ENCODE measurements around the gene AMN. TPM values are rescaled to one million over a fixed set of nuclear protein-coding genes. Genes with fewer than 3 reads are reported as not detected.
"Not testable (repeated sequence)": the region's sequence is repeated elsewhere in the genome, so short reads cannot be mapped to it uniquely, and the experiment has no call there.

The AMN gene
- total RNA-seq, 2 donors from 2014 or later = 6.0 TPM; not detected in 1

GRCh38 chr14:102891556-102891955, 30.9 kb upstream of the AMN start:
- no peak overlapping the region for H3K4me3 ChIP-seq
- H3K36me3 ChIP-seq (replicated peaks in 1 of 2; ENCODE audit: insufficient read depth in 1 of 2, low read depth in 2 of 2) = no peaks in the 10 kb centered on the region
- intact Hi-C loops (cut with DNase I) = no loop called here
- H3K27ac ChIP-seq = no peak overlapping the region
- H3K4me1 ChIP-seq = no peaks in the 10 kb centered on the region
- no peak for DNase-seq
- no peaks in the 10 kb centered on the region for H3K9me3 ChIP-seq
- no peak for ATAC-seq
- H3K27me3 ChIP-seq = no peaks in the 10 kb centered on the region
- TF ChIP-seq POLR2A (IDR thresholded peaks at IDR 0.05) = no peak
- TF ChIP-seq CTCF (IDR thresholded peaks at IDR 0.05) = no peak
- 75 to 84% methylated on average over 4 of the region's 4 CpGs for WGBS, 2 donors

- ATAC-seq = no peak
- TF ChIP-seq POLR2A (IDR thresholded peaks at IDR 0.05) (no peak), CTCF (IDR thresholded peaks at IDR 0.05) (no peak)
- Histone ChIP-seq H3K36me3 (replicated peaks in 1 of 2; ENCODE audit: insufficient read depth in 1 of 2, low read depth in 2 of 2) (no peaks in the 10 kb centered on the region), H3K9me3 (no peaks in the 10 kb centered on the region), H3K4me1 (no peaks in the 10 kb centered on the region), H3K27me3 (no peaks in the 10 kb centered on the region), H3K27ac (no peak overlapping the region), H3K4me3 (no peak overlapping the region)
- intact Hi-C loops (cut with DNase I) = no loop called here
- WGBS, 2 donors = 97 to 98% methylated on average over 8 of the region's 8 CpGs
- no peak for DNase-seq
Observed at GRCh38 chr14:102892651-102893050, 29.8 kb upstream of the AMN start.

GRCh38 chr14:102893452-102893851, 29.0 kb upstream of the AMN start:
- Histone ChIP-seq H3K27me3 (no peaks in the 10 kb centered on the region), H3K27ac (no peak overlapping the region), H3K4me3 (no peak overlapping the region), H3K4me1 (no peaks in the 10 kb centered on the region), H3K9me3 (no peaks in the 10 kb centered on the region), H3K36me3 (replicated peaks in 1 of 2; ENCODE audit: insufficient read depth in 1 of 2, low read depth in 2 of 2) (no peaks in the 10 kb centered on the region)
- intact Hi-C loops (cut with DNase I) = no loop called here
- TF ChIP-seq CTCF (IDR thresholded peaks at IDR 0.05) (no peak), POLR2A (IDR thresholded peaks at IDR 0.05) (no peak)
- 69 to 89% methylated on average over 9 of the region's 9 CpGs for WGBS, 2 donors
- DNase-seq (peak in 3 of 4 donors; percentile 37 to 60 (median 41)), ATAC-seq (peak; percentile 65)

GRCh38 chr14:102896735-102897134, 25.7 kb upstream of the AMN start:
- H3K36me3 ChIP-seq (replicated peaks in 1 of 2; ENCODE audit: insufficient read depth in 1 of 2, low read depth in 2 of 2); DNase-seq; H3K4me1 ChIP-seq; H3K27ac ChIP-seq; ATAC-seq; H3K4me3 ChIP-seq; H3K27me3 ChIP-seq; intact Hi-C loops (cut with DNase I); H3K9me3 ChIP-seq: not testable (repeated sequence)

- ATAC-seq = no peak
- Histone ChIP-seq H3K9me3 (no peaks in the 10 kb centered on the region), H3K27me3 (no peaks in the 10 kb centered on the region), H3K36me3 (replicated peaks in 1 of 2; ENCODE audit: insufficient read depth in 1 of 2, low read depth in 2 of 2) (no peaks in the 10 kb centered on the region), H3K27ac (no peak overlapping the region), H3K4me3 (no peak overlapping the region), H3K4me1 (no peaks in the 10 kb centered on the region)
- DNase-seq = no peak
- no peak for TF ChIP-seq POLR2A (IDR thresholded peaks at IDR 0.05)
- no peak for TF ChIP-seq CTCF (IDR thresholded peaks at IDR 0.05)
- intact Hi-C loops (cut with DNase I) = no loop called here
- WGBS, 2 donors = 86 to 87% methylated on average over 14 of the region's 14 CpGs
Observed at GRCh38 chr14:102897299-102898027, 25.0 kb upstream of the AMN start.
